Stomach (tissue), 4 donors: ENCODE results near the gene FSTL5.

Source experiments
- EP300 ChIP-seq: sonication (generic); formaldehyde crosslinking; IDR thresholded peaks from one replicate; pipeline ENCODE4 v1.6.1; 2017; ENCODE audit warnings: antibody characterized with exemption
- POLR2A ChIP-seq, 4 donors: fragments of 450-650 bp; IDR thresholded peaks; one replicate each; pipeline ENCODE4 v1.6.1; 2016; ENCODE audit warnings: antibody characterized with exemption in 4 of 4, control low read depth in 2 of 4, mild to moderate bottlenecking in 1 of 4, moderate library complexity in 1 of 4
- POLR2AphosphoS5 ChIP-seq, 3 donors: sonication (generic); formaldehyde crosslinking; IDR thresholded peaks; one replicate each; pipeline ENCODE4 v1.6.1; 2016; ENCODE audit warnings: antibody characterized with exemption in 3 of 3
- TF ChIP-seq, protein P1 (sequence below), 7 experiments: fragments of 450-650 bp in 4 of 7; fragments of 200-600 bp in 3 of 7; sonication (generic) in 3 of 7; IDR thresholded peaks; one replicate each; pipeline ENCODE4 v1.5.1; 2016 to 2019; ENCODE audit warnings: antibody characterized with exemption in 7 of 7, control low read depth in 2 of 7, mild to moderate bottlenecking in 1 of 7

DNA sequence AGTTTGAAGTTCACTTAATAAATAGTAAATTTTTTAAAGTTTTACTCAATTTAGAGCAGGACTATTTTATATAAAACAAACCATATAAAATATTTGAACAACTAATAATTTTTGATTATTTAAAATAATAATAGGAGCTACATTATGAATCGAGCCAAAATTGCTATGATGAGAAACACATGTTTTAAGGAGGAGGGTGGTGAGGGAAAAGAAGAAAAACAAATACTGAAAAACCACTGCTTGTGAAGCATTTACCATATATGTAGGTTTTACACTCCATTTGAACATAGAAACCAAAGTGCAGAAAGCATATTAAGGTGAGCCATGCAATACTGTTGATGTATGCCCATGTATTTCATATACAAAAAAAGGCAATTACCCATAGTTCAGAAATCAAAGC, 448.9 kb downstream of the FSTL5 start:
- TF ChIP-seq EP300 (no peak), POLR2AphosphoS5 (IDR thresholded peaks at IDR 0.05) (no peak), POLR2A (IDR thresholded peaks at IDR 0.05) (no peak)
- TF ChIP-seq, protein P1, sequence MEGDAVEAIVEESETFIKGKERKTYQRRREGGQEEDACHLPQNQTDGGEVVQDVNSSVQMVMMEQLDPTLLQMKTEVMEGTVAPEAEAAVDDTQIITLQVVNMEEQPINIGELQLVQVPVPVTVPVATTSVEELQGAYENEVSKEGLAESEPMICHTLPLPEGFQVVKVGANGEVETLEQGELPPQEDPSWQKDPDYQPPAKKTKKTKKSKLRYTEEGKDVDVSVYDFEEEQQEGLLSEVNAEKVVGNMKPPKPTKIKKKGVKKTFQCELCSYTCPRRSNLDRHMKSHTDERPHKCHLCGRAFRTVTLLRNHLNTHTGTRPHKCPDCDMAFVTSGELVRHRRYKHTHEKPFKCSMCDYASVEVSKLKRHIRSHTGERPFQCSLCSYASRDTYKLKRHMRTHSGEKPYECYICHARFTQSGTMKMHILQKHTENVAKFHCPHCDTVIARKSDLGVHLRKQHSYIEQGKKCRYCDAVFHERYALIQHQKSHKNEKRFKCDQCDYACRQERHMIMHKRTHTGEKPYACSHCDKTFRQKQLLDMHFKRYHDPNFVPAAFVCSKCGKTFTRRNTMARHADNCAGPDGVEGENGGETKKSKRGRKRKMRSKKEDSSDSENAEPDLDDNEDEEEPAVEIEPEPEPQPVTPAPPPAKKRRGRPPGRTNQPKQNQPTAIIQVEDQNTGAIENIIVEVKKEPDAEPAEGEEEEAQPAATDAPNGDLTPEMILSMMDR (IDR thresholded peaks at IDR 0.05): no peak
